ENCODE measurements around the gene ST7L. TPM values are rescaled to one million over a fixed set of nuclear protein-coding genes. Genes with fewer than 3 reads are reported as not detected.

ST7L gene
- total and polyA plus RNA-seq, 2 of the 4 experiments (the other 2 are of a cell fraction), result 7.7 to 14.7 TPM

DNA sequence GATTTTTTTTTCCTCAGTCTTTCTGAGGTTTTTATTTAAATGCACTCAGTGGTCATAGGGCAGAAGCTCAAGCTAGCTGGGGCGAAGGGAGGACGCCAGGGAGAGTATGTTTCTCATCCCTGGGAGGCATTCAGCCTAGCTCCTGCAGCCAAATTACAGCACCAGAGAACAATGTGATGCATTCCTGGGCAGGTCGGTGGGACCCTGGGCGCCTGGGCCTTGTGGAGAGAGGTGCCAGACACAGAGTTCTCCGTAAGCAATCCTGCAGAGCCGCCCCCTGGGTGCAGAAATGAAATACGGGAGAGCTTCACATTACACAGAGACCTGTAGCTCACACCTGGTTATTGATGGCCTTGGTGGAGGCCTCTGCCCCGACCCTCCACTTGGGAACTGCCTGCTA is 94.7 kb downstream of the ST7L start:
- no peak overlapping the region for H3K4me2 ChIP-seq (ENCODE audit: low read depth, low read length)
- no CpG with 5 or more reads among the region's 8 CpGs for WGBS, 2 experiments (ENCODE audit: extremely low coverage in 2 of 2, insufficient read length in 1 of 2)
- no peak overlapping the region for H3K56ac ChIP-seq (ENCODE audit: extremely low read depth, insufficient read depth, low read length)
- POLR2A ChIA-PET (ENCODE audit: unreplicated experiment), result interaction anchor here (0.6 kb wide), 1 partner anchor 16 kb away, joined by 3 read pairs; no protein-coding TSS in a partner anchor
- H2BK5ac ChIP-seq (ENCODE audit: low read depth, low read length, poor library complexity, severe bottlenecking), result no peak overlapping the region
- no peak for DNase-seq
- H4K91ac ChIP-seq (ENCODE audit: insufficient read depth, low read depth, low read length), result no peak overlapping the region
- no peak overlapping the region for H4K8ac ChIP-seq (ENCODE audit: low read depth in 2 of 2, low read length in 2 of 2)
- H3K27ac ChIP-seq (ENCODE audit: insufficient read depth, low read length), result no peak overlapping the region
- H3K23ac ChIP-seq (ENCODE audit: low read depth, low read length), result no peak overlapping the region
- H2BK15ac ChIP-seq (ENCODE audit: low read depth, low read length), result no peak overlapping the region
- intact Hi-C loops (cut with micrococcal nuclease) (no loop called here), in situ Hi-C loops (cut with MboI; ENCODE audit: low sequenced_read_pairs) (no loop called here), dilution Hi-C loops (cut with HindIII; ENCODE audit: low sequenced_read_pairs, unreplicated experiment) (no loop called here)
- peaks cover 12% of the 10 kb centered on the region for H3K36me3 ChIP-seq (ENCODE audit: control insufficient read depth, insufficient read depth, low read length)
- ATAC-seq (ENCODE audit: low read depth), result no peak
- H2AK5ac ChIP-seq (ENCODE audit: low read depth, low read length), result no peak overlapping the region
- CTCF ChIA-PET, result interaction anchor here (0.5 to 1.6 kb wide), 2 partner anchors 22 to 130 kb away, joined by 3 to 7 read pairs; no protein-coding TSS in a partner anchor
- BruUV-seq (replicated peaks), result no TSS peak
- H3K9me3 ChIP-seq (ENCODE audit: control insufficient read depth, insufficient read depth, low read length), result no peaks in the 10 kb centered on the region
- H2BK20ac ChIP-seq (ENCODE audit: low read depth, low read length), result no peak overlapping the region
- peaks cover 32% of the 10 kb centered on the region for H3K4me1 ChIP-seq (ENCODE audit: control insufficient read depth, insufficient read depth, low read length)
- no peak overlapping the region for H3K9ac ChIP-seq (ENCODE audit: low read depth, low read length)
- no peak overlapping the region for H2BK120ac ChIP-seq (ENCODE audit: low read depth, low read length)
- no peak overlapping the region for H3K4me3 ChIP-seq (ENCODE audit: insufficient read depth, low read depth, low read length)
- peaks cover 24% of the 10 kb centered on the region for H3K9me1 ChIP-seq (ENCODE audit: insufficient read depth, low read length)
- H3K18ac ChIP-seq (ENCODE audit: low read depth, low read length), result no peak overlapping the region; the same call in 1 of the 2 replicates
- peaks cover 2% of the 10 kb centered on the region; the same call in 1 of the 2 replicates for H3K27me3 ChIP-seq (ENCODE audit: control insufficient read depth, insufficient read depth, low read length)
- no peak overlapping the region for H2AFZ ChIP-seq (replicated peaks; ENCODE audit: low read length, poor library complexity)
- no peak overlapping the region for H2AK9ac ChIP-seq (replicated peaks; ENCODE audit: low read depth, low read length, poor library complexity)
- peaks cover 6% of the 10 kb centered on the region; the same call in 1 of the 2 replicates for H4K20me1 ChIP-seq (ENCODE audit: insufficient read depth, low read length)
- H3K79me1 ChIP-seq (ENCODE audit: low read depth in 1 of 2, low read length in 2 of 2), result peaks cover 0 to 3% of the 10 kb centered on the region in 2 experiments; a peak in 1 of 4 replicates
- no peak overlapping the region for H3K4ac ChIP-seq (ENCODE audit: low read depth, low read length)
- H3K14ac ChIP-seq (replicated peaks; ENCODE audit: low read depth, low read length), result no peak overlapping the region
- no peak overlapping the region for H4K5ac ChIP-seq (ENCODE audit: low read depth, low read length)
- TF ChIP-seq, protein P1, sequence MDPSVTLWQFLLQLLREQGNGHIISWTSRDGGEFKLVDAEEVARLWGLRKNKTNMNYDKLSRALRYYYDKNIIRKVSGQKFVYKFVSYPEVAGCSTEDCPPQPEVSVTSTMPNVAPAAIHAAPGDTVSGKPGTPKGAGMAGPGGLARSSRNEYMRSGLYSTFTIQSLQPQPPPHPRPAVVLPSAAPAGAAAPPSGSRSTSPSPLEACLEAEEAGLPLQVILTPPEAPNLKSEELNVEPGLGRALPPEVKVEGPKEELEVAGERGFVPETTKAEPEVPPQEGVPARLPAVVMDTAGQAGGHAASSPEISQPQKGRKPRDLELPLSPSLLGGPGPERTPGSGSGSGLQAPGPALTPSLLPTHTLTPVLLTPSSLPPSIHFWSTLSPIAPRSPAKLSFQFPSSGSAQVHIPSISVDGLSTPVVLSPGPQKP (IDR thresholded peaks at IDR 0.05; ENCODE audit: borderline replicate concordance, low read depth, low read length), result no peak
- TF ChIP-seq CTCF (conservative IDR thresholded peaks at IDR 0.05; ENCODE audit: low read depth, low read length) (no peak), MAZ (IDR thresholded peaks at IDR 0.05; ENCODE audit: borderline replicate concordance, low read depth, low read length) (no peak)

All from IMR-90 (cell line).